Non-pigmented ciliary epithelial cell (primary cell): ENCODE data around the gene USP30.
"Not testable (repeated sequence)": the region's sequence is repeated elsewhere in the genome, so short reads cannot be mapped to it uniquely, and the experiment has no call there.

Source experiments
- DNase-seq: peaks from one replicate; pipeline ENCODE4 v3.0.0-alpha.2; 2010; ENCODE audit warnings: low read depth

USP30 gene

GRCh38 chr12:109052414-109053323, at the start of gene USP30:
Gene USP30 (plus strand): TSS chr12:109052576. CDS start chr12:109052679, 103 bp downstream.
- peak; percentile 49 for DNase-seq

GRCh38 chr12:109004017-109004416, 48.4 kb upstream of the USP30 start:
- DNase-seq, result no peak

GRCh38 chr12:109009766-109010165, 42.6 kb upstream of the USP30 start:
- DNase-seq, result no peak

- no peak for DNase-seq
Observed at GRCh38 chr12:109010259-109010658, 42.1 kb upstream of the USP30 start.

GRCh38 chr12:109014984-109015765, 37.2 kb upstream of the USP30 start:
- no peak for DNase-seq

GRCh38 chr12:109016016-109016415, 36.4 kb upstream of the USP30 start:
- no peak for DNase-seq

GRCh38 chr12:109016978-109017377, 35.4 kb upstream of the USP30 start:
- no peak for DNase-seq

GRCh38 chr12:109018296-109018695, 34.1 kb upstream of the USP30 start:
- DNase-seq, result no peak

GRCh38 chr12:109020146-109020795, 32.1 kb upstream of the USP30 start:
- no peak for DNase-seq

GRCh38 chr12:109020796-109021380, 31.5 kb upstream of the USP30 start, which contains the start of gene SVOP:
Gene SVOP (minus strand): TSS chr12:109021068. CDS start chr12:109020868, 200 bp downstream.
- DNase-seq, result peak; percentile 40

GRCh38 chr12:109027767-109028166, 24.6 kb upstream of the USP30 start:
- DNase-seq, result peak; percentile 22

GRCh38 chr12:109028624-109029023, 23.8 kb upstream of the USP30 start:
- not testable (repeated sequence) for DNase-seq

- DNase-seq, result no peak
Observed at GRCh38 chr12:109029411-109029810, 23.0 kb upstream of the USP30 start.

- no peak for DNase-seq
Observed at GRCh38 chr12:109033239-109034196, 18.9 kb upstream of the USP30 start.

GRCh38 chr12:109036975-109037374, 15.4 kb upstream of the USP30 start:
- DNase-seq, result no peak

GRCh38 chr12:109044241-109044640, 8.1 kb upstream of the USP30 start:
- DNase-seq, result no peak

- DNase-seq, result no peak
Observed at GRCh38 chr12:109047081-109047805, 5.1 kb upstream of the USP30 start.

- not testable (repeated sequence) for DNase-seq
Observed at GRCh38 chr12:109048706-109049105, 3.7 kb upstream of the USP30 start.

- not testable (repeated sequence) for DNase-seq
Observed at GRCh38 chr12:109049794-109050193, 2.6 kb upstream of the USP30 start.

- no peak for DNase-seq
Observed at GRCh38 chr12:109052097-109052413, 321 bp upstream of the USP30 start.
